ENCODE results near the gene DAZL.

DAZL gene

GRCh38 chr3:16614033-16615031, 9.1 kb upstream of the DAZL start:
- Histone ChIP-seq H3K9ac (ENCODE audit: low read depth in 1 of 2, low read length in 2 of 2) (no peak overlapping the region), H3K36me3 (ENCODE audit: control insufficient read depth in 1 of 2, insufficient read depth in 2 of 2, low read length in 2 of 2) (no peaks in the 10 kb centered on the region), H3K4me3 (ENCODE audit: low read depth in 1 of 2, low read length in 2 of 2) (no peak overlapping the region), H3K27ac (ENCODE audit: low read depth, low read length) (no peak overlapping the region), H3K27me3 (ENCODE audit: control insufficient read depth in 1 of 2, insufficient read depth in 2 of 2, low read length in 2 of 2) (no peaks in the 10 kb centered on the region), H3K9me3 (ENCODE audit: control insufficient read depth in 1 of 2, low read length in 2 of 2) (no peaks in the 10 kb centered on the region), H3K4me1 (ENCODE audit: control insufficient read depth in 1 of 2, insufficient read depth in 2 of 2, low read length in 2 of 2) (no peaks in the 10 kb centered on the region)

- no peaks in the 10 kb centered on the region for H3K27me3 ChIP-seq (ENCODE audit: control insufficient read depth in 1 of 2, insufficient read depth in 2 of 2, low read length in 2 of 2)
- H3K36me3 ChIP-seq (ENCODE audit: control insufficient read depth in 1 of 2, insufficient read depth in 2 of 2, low read length in 2 of 2): no peaks in the 10 kb centered on the region
These were observed 4.8 kb upstream of the DAZL start for GRCh38 chr3:16609927-16610580.

DNA sequence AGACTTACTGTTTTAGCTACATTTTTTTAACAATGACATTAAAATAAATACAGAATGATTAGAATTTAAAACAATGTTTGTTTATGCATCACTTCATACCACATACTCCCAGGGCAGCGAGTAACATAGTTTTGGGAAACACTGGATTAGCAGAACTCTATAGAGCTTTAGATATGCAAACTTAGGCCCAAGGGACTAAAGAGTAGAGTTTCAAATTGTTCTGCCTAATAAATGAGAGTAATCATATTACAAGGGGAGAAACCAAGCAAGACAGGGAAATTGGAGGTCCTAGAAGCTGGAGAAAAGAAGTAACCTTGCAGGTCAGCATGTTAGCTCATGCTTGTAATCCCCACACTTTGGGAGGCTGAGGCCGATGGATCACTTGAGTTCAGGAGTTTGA, 3.6 kb upstream of the DAZL start:
- no peaks in the 10 kb centered on the region for H3K36me3 ChIP-seq (ENCODE audit: control insufficient read depth in 1 of 2, insufficient read depth in 2 of 2, low read length in 2 of 2)
- no peaks in the 10 kb centered on the region for H3K9me3 ChIP-seq (ENCODE audit: control insufficient read depth in 1 of 2, low read length in 2 of 2)
- no peaks in the 10 kb centered on the region for H3K4me1 ChIP-seq (ENCODE audit: control insufficient read depth in 1 of 2, insufficient read depth in 2 of 2, low read length in 2 of 2)
- H3K27me3 ChIP-seq (ENCODE audit: control insufficient read depth in 1 of 2, insufficient read depth in 2 of 2, low read length in 2 of 2): no peaks in the 10 kb centered on the region
- H3K27ac ChIP-seq (ENCODE audit: low read depth, low read length): no peak overlapping the region
- no peak overlapping the region for H3K9ac ChIP-seq (ENCODE audit: low read depth in 1 of 2, low read length in 2 of 2)
- no peak overlapping the region for H3K4me3 ChIP-seq (ENCODE audit: low read depth in 1 of 2, low read length in 2 of 2)

More at GRCh38 chr3:16609927-16610580, 4.8 kb upstream of the DAZL start:
- Histone ChIP-seq H3K4me3 (ENCODE audit: low read depth in 1 of 2, low read length in 2 of 2) (no peak overlapping the region), H3K4me1 (ENCODE audit: control insufficient read depth in 1 of 2, insufficient read depth in 2 of 2, low read length in 2 of 2) (no peaks in the 10 kb centered on the region), H3K9ac (ENCODE audit: low read depth in 1 of 2, low read length in 2 of 2) (no peak overlapping the region), H3K9me3 (ENCODE audit: control insufficient read depth in 1 of 2, low read length in 2 of 2) (no peaks in the 10 kb centered on the region), H3K27ac (ENCODE audit: low read depth, low read length) (no peak overlapping the region)

DNA sequence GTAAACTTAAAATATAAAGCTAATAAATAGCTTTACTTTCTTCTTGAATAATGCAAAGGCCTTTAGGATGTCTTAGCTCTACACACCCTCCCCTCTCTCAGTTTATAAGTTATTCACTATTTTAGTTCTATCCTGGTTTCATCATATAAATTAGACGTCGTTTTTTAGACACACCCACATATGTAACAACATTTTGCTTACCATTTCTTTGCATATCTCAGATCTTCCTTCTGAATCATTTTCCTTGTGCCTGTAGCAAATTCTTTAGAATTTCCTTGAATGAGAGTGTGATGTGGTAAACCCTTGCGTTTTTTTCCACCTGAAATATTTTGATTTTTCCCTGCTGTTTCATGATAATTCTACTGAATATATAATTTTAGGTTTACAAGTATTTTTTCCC, 2.5 kb upstream of the DAZL start:
- Histone ChIP-seq H3K4me1 (ENCODE audit: control insufficient read depth in 1 of 2, insufficient read depth in 2 of 2, low read length in 2 of 2) (no peaks in the 10 kb centered on the region), H3K27me3 (ENCODE audit: control insufficient read depth in 1 of 2, insufficient read depth in 2 of 2, low read length in 2 of 2) (no peaks in the 10 kb centered on the region), H3K9me3 (ENCODE audit: control insufficient read depth in 1 of 2, low read length in 2 of 2) (no peaks in the 10 kb centered on the region), H3K4me3 (ENCODE audit: low read depth in 1 of 2, low read length in 2 of 2) (no peak overlapping the region), H3K9ac (ENCODE audit: low read depth in 1 of 2, low read length in 2 of 2) (no peak overlapping the region), H3K27ac (ENCODE audit: low read depth, low read length) (no peak overlapping the region), H3K36me3 (ENCODE audit: control insufficient read depth in 1 of 2, insufficient read depth in 2 of 2, low read length in 2 of 2) (no peaks in the 10 kb centered on the region)

GRCh38 chr3:16606398-16606797, 1.2 kb upstream of the DAZL start:
- Histone ChIP-seq H3K9me3 (ENCODE audit: control insufficient read depth in 1 of 2, low read length in 2 of 2) (no peaks in the 10 kb centered on the region), H3K36me3 (ENCODE audit: control insufficient read depth in 1 of 2, insufficient read depth in 2 of 2, low read length in 2 of 2) (no peaks in the 10 kb centered on the region), H3K4me3 (ENCODE audit: low read depth in 1 of 2, low read length in 2 of 2) (no peak overlapping the region), H3K27ac (ENCODE audit: low read depth, low read length) (no peak overlapping the region), H3K9ac (ENCODE audit: low read depth in 1 of 2, low read length in 2 of 2) (no peak overlapping the region), H3K27me3 (ENCODE audit: control insufficient read depth in 1 of 2, insufficient read depth in 2 of 2, low read length in 2 of 2) (no peaks in the 10 kb centered on the region), H3K4me1 (ENCODE audit: control insufficient read depth in 1 of 2, insufficient read depth in 2 of 2, low read length in 2 of 2) (no peaks in the 10 kb centered on the region)

- no peaks in the 10 kb centered on the region for H3K9me3 ChIP-seq (ENCODE audit: control insufficient read depth in 1 of 2, low read length in 2 of 2)
- H3K27ac ChIP-seq (ENCODE audit: low read depth, low read length): no peak overlapping the region
- no peak overlapping the region for H3K4me3 ChIP-seq (ENCODE audit: low read depth in 1 of 2, low read length in 2 of 2)
- no peak overlapping the region for H3K9ac ChIP-seq (ENCODE audit: low read depth in 1 of 2, low read length in 2 of 2)
- no peaks in the 10 kb centered on the region for H3K36me3 ChIP-seq (ENCODE audit: control insufficient read depth in 1 of 2, insufficient read depth in 2 of 2, low read length in 2 of 2)
- no peaks in the 10 kb centered on the region for H3K4me1 ChIP-seq (ENCODE audit: control insufficient read depth in 1 of 2, insufficient read depth in 2 of 2, low read length in 2 of 2)
- H3K27me3 ChIP-seq (ENCODE audit: control insufficient read depth in 1 of 2, insufficient read depth in 2 of 2, low read length in 2 of 2): peaks cover 0 to under 1% of the 10 kb centered on the region in 2 donors
These were observed 743 bp upstream of the DAZL start for GRCh38 chr3:16605966-16606365.

GRCh38 chr3:16604433-16604832, 790 bp downstream of the DAZL start:
- Histone ChIP-seq H3K4me3 (ENCODE audit: low read depth in 1 of 2, low read length in 2 of 2) (no peak overlapping the region), H3K27ac (ENCODE audit: low read depth, low read length) (no peak overlapping the region), H3K27me3 (ENCODE audit: control insufficient read depth in 1 of 2, insufficient read depth in 2 of 2, low read length in 2 of 2) (peaks cover 0 to 4% of the 10 kb centered on the region in 2 donors), H3K9me3 (ENCODE audit: control insufficient read depth in 1 of 2, low read length in 2 of 2) (no peaks in the 10 kb centered on the region), H3K36me3 (ENCODE audit: control insufficient read depth in 1 of 2, insufficient read depth in 2 of 2, low read length in 2 of 2) (no peaks in the 10 kb centered on the region), H3K9ac (ENCODE audit: low read depth in 1 of 2, low read length in 2 of 2) (no peak overlapping the region), H3K4me1 (ENCODE audit: control insufficient read depth in 1 of 2, insufficient read depth in 2 of 2, low read length in 2 of 2) (no peaks in the 10 kb centered on the region)

DNA sequence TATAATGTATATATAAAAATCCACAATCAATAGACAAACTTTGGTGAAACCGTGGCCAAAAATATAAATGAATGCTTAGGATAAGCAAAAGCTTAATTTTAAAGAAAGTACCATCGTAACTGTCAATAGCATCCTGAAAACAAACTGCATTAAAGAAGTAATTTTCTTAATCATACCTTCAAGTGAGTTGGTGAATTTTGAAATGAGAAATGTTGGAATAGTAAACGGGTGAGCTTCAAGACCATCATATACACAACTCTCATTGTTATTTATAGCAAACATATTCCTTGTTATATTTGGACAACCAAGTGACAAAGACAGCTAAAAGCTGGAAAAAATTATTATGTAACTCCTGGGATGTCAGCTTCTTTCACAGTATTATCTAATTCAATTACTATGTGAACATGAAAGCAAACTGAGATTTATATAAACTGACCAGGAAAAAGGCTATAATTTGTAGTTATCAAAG, 3.7 kb downstream of the DAZL start:
- no peak overlapping the region for H3K27ac ChIP-seq (ENCODE audit: low read depth, low read length)
- no peak overlapping the region for H3K9ac ChIP-seq (ENCODE audit: low read depth in 1 of 2, low read length in 2 of 2)
- H3K27me3 ChIP-seq (ENCODE audit: control insufficient read depth in 1 of 2, insufficient read depth in 2 of 2, low read length in 2 of 2): peaks cover 0 to 4% of the 10 kb centered on the region in 2 donors
- no peaks in the 10 kb centered on the region for H3K4me1 ChIP-seq (ENCODE audit: control insufficient read depth in 1 of 2, insufficient read depth in 2 of 2, low read length in 2 of 2)
- H3K4me3 ChIP-seq (ENCODE audit: low read depth in 1 of 2, low read length in 2 of 2): no peak overlapping the region
- H3K36me3 ChIP-seq (ENCODE audit: control insufficient read depth in 1 of 2, insufficient read depth in 2 of 2, low read length in 2 of 2): no peaks in the 10 kb centered on the region
- H3K9me3 ChIP-seq (ENCODE audit: control insufficient read depth in 1 of 2, low read length in 2 of 2): no peaks in the 10 kb centered on the region

GRCh38 chr3:16600780-16601536, 4.3 kb downstream of the DAZL start:
- no peaks in the 10 kb centered on the region for H3K4me1 ChIP-seq (ENCODE audit: control insufficient read depth in 1 of 2, insufficient read depth in 2 of 2, low read length in 2 of 2)
- no peaks in the 10 kb centered on the region for H3K36me3 ChIP-seq (ENCODE audit: control insufficient read depth in 1 of 2, insufficient read depth in 2 of 2, low read length in 2 of 2)
- no peak overlapping the region for H3K4me3 ChIP-seq (ENCODE audit: low read depth in 1 of 2, low read length in 2 of 2)
- no peaks in the 10 kb centered on the region for H3K9me3 ChIP-seq (ENCODE audit: control insufficient read depth in 1 of 2, low read length in 2 of 2)
- H3K27me3 ChIP-seq (ENCODE audit: control insufficient read depth in 1 of 2, insufficient read depth in 2 of 2, low read length in 2 of 2): peaks cover 0 to 4% of the 10 kb centered on the region in 2 donors
- H3K9ac ChIP-seq (ENCODE audit: low read depth in 1 of 2, low read length in 2 of 2): no peak overlapping the region
- H3K27ac ChIP-seq (ENCODE audit: low read depth, low read length): no peak overlapping the region

Measured in duodenal mucosa (tissue), 2 donors.